Stimulated activated CD8-positive, alpha-beta memory T cell treated with anti-CD3 and anti-CD28 coated beads, Interleukin-12 subunit alpha, Interleukin-12 subunit beta, amount 100 ng/mL, for 24 hours (primary cell): ENCODE data around the gene PARD3B.

Experiments
- DNase-seq: peaks from one replicate; pipeline ENCODE4 v3.0.0-alpha.2; 2020; ENCODE audit errors: extremely low read depth

PARD3B gene

GRCh38 chr2:205612636-205613035 is 1067.4 kb downstream of the PARD3B start:
- DNase-seq = peak; percentile 25

GRCh38 chr2:205613970-205614559 is 1068.8 kb downstream of the PARD3B start:
- no peak for DNase-seq

GRCh38 chr2:205614965-205615364 is 1069.7 kb downstream of the PARD3B start:
- DNase-seq = no peak

- DNase-seq = no peak
Observed at GRCh38 chr2:205617905-205618304, 1072.6 kb downstream of the PARD3B start.

GRCh38 chr2:205619600-205619999 is 1074.3 kb downstream of the PARD3B start:
- DNase-seq = no peak

GRCh38 chr2:205627085-205627484 is 1081.8 kb downstream of the PARD3B start:
- no peak for DNase-seq

- no peak for DNase-seq
Observed at GRCh38 chr2:205628422-205628821, 1083.1 kb downstream of the PARD3B start.

GRCh38 chr2:205629091-205629776 is 1084.0 kb downstream of the PARD3B start:
- no peak for DNase-seq

GRCh38 chr2:205633994-205634393 is 1088.7 kb downstream of the PARD3B start:
- no peak for DNase-seq

GRCh38 chr2:205636549-205637319 is 1091.5 kb downstream of the PARD3B start:
- no peak for DNase-seq

GRCh38 chr2:205637320-205637602 is 1092.0 kb downstream of the PARD3B start:
- DNase-seq = no peak

- DNase-seq = no peak
Observed at GRCh38 chr2:205637779-205638503, 1092.7 kb downstream of the PARD3B start.

GRCh38 chr2:205640716-205641115 is 1095.4 kb downstream of the PARD3B start:
- no peak for DNase-seq

GRCh38 chr2:205642599-205643356 is 1097.5 kb downstream of the PARD3B start:
- no peak for DNase-seq

- no peak for DNase-seq
Observed at GRCh38 chr2:205643391-205643885, 1098.2 kb downstream of the PARD3B start.

GRCh38 chr2:205644018-205644417 is 1098.7 kb downstream of the PARD3B start:
- no peak for DNase-seq

- no peak for DNase-seq
Observed at GRCh38 chr2:205646680-205647079, 1101.4 kb downstream of the PARD3B start.

GRCh38 chr2:205650450-205650849 is 1105.2 kb downstream of the PARD3B start:
- no peak for DNase-seq

GRCh38 chr2:205650931-205651330 is 1105.7 kb downstream of the PARD3B start:
- no peak for DNase-seq

GRCh38 chr2:205651719-205652118 is 1106.4 kb downstream of the PARD3B start:
- DNase-seq = no peak

GRCh38 chr2:205654878-205655605 is 1109.8 kb downstream of the PARD3B start:
- no peak for DNase-seq
